Gastrocnemius medialis (tissue), 4 donors: ENCODE results near the gene EPB41. TPM values are rescaled to one million over a fixed set of nuclear protein-coding genes. Genes with fewer than 3 reads are reported as not detected.
"Not testable (repeated sequence)": the region's sequence is repeated elsewhere in the genome, so short reads cannot be mapped to it uniquely, and the experiment has no call there.

ENCODE experiments used
- ATAC-seq, 2 donors: fragments of 150-250 bp; one replicate each; pipeline ENCODE4 v1.9.1; 2016
- DNase-seq, 2 donors: peaks; one replicate each; pipeline ENCODE4 v3.0.0-alpha.2; 2019
- H3K27ac ChIP-seq, 4 donors: fragments of 200-600 bp; sonication (generic); 1 replicate in 1 of 4; 2 replicates in 3 of 4; pipeline ENCODE4 v1.5.1; 2016 to 2018; ENCODE audit warnings: mild to moderate bottlenecking in 2 of 4, moderate library complexity in 1 of 4
- H3K27me3 ChIP-seq, 3 donors: fragments of 200-600 bp; sonication (generic) in 2 of 3; 1 replicate in 1 of 3; 2 replicates in 2 of 3; pipeline versions ENCODE4 v1.5.1 to v1.6.0; 2016 to 2019; ENCODE audit warnings: mild to moderate bottlenecking in 1 of 3, moderate library complexity in 1 of 3
- H3K36me3 ChIP-seq, 2 donors: fragments of 200-600 bp; sonication (generic) in 1 of 2; one replicate each; pipeline ENCODE4 v1.5.1; 2017 to 2018
- H3K4me1 ChIP-seq, 2 donors: fragments of 200-600 bp; sonication (generic) in 1 of 2; one replicate each; pipeline ENCODE4 v1.5.1; 2016 to 2017; ENCODE audit warnings: mild to moderate bottlenecking in 2 of 2
- H3K4me3 ChIP-seq, 4 donors: fragments of 200-600 bp; sonication (generic) in 3 of 4; 1 replicate in 1 of 4; 2 replicates in 3 of 4; pipeline ENCODE4 v1.5.1; 2016 to 2019; ENCODE audit warnings: mild to moderate bottlenecking in 2 of 4
- H3K9me3 ChIP-seq, 3 donors: fragments of 200-600 bp; sonication (generic) in 2 of 3; 1 replicate in 1 of 3; 2 replicates in 2 of 3; pipeline ENCODE4 v1.5.1; 2016 to 2019
- POLR2A ChIP-seq, 2 donors: fragments of 450-650 bp; IDR thresholded peaks; one replicate each; pipeline ENCODE4 v1.6.1; 2017; ENCODE audit warnings: antibody characterized with exemption in 2 of 2, mild to moderate bottlenecking in 2 of 2, moderate library complexity in 2 of 2
- in situ Hi-C, 4 donors: fragments of 200-750 bp; cut with MboI; loops; one replicate each; pipeline versions ENCODE4 v1.15.0 to v1.8.0; 2017; ENCODE audit warnings: low sequenced_read_pairs in 4 of 4
- intact Hi-C: fragments of 100-400 bp; cut with DNase I; formaldehyde crosslinking; loops from one replicate; pipeline ENCODE4 v1.15.1; 2023; ENCODE audit warnings: low total_unique reads
- total RNA-seq, 4 donors: library from RNA; depleted of rRNA; stranded (reverse); fragments of >200 nt; gene quantifications; one replicate each; pipeline versions ENCODE4 v1.1.0 to v1.2.3, GENCODE V29; 2016
- TF ChIP-seq, protein P1 (sequence below), 5 experiments: fragments of 450-650 bp in 3 of 5; fragments of 200-600 bp in 2 of 5; sonication (generic) in 2 of 5; IDR thresholded peaks in 4 of 5; conservative IDR thresholded peaks in 1 of 5; 1 replicate in 4 of 5; 2 replicates in 1 of 5; pipeline ENCODE4 v1.5.1; 2016 to 2019; ENCODE audit warnings: antibody characterized with exemption in 5 of 5, mild to moderate bottlenecking in 3 of 5, moderate library complexity in 3 of 5

Gene EPB41
- total RNA-seq, 4 donors from 2014 or later: 19.5 to 28.6 (median 23.6) TPM

GRCh38 chr1:29082519-29082918 is 168.2 kb downstream of the EPB41 start:
- H3K4me1 ChIP-seq: no peaks in the 10 kb centered on the region
- in situ Hi-C loops: no loop called here
- no peak for DNase-seq
- intact Hi-C loops: no loop called here
- H3K27ac ChIP-seq: no peak overlapping the region
- H3K27me3 ChIP-seq: no peaks in the 10 kb centered on the region
- H3K4me3 ChIP-seq: no peak overlapping the region
- TF ChIP-seq, protein P1, sequence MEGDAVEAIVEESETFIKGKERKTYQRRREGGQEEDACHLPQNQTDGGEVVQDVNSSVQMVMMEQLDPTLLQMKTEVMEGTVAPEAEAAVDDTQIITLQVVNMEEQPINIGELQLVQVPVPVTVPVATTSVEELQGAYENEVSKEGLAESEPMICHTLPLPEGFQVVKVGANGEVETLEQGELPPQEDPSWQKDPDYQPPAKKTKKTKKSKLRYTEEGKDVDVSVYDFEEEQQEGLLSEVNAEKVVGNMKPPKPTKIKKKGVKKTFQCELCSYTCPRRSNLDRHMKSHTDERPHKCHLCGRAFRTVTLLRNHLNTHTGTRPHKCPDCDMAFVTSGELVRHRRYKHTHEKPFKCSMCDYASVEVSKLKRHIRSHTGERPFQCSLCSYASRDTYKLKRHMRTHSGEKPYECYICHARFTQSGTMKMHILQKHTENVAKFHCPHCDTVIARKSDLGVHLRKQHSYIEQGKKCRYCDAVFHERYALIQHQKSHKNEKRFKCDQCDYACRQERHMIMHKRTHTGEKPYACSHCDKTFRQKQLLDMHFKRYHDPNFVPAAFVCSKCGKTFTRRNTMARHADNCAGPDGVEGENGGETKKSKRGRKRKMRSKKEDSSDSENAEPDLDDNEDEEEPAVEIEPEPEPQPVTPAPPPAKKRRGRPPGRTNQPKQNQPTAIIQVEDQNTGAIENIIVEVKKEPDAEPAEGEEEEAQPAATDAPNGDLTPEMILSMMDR (IDR thresholded peaks at IDR 0.05 in 4 of 5, conservative IDR thresholded peaks at IDR 0.05 in 1 of 5): no peak
- TF ChIP-seq POLR2A (IDR thresholded peaks at IDR 0.05): no peak
- no peak for ATAC-seq
- no peaks in the 10 kb centered on the region for H3K36me3 ChIP-seq
- no peaks in the 10 kb centered on the region for H3K9me3 ChIP-seq

DNA sequence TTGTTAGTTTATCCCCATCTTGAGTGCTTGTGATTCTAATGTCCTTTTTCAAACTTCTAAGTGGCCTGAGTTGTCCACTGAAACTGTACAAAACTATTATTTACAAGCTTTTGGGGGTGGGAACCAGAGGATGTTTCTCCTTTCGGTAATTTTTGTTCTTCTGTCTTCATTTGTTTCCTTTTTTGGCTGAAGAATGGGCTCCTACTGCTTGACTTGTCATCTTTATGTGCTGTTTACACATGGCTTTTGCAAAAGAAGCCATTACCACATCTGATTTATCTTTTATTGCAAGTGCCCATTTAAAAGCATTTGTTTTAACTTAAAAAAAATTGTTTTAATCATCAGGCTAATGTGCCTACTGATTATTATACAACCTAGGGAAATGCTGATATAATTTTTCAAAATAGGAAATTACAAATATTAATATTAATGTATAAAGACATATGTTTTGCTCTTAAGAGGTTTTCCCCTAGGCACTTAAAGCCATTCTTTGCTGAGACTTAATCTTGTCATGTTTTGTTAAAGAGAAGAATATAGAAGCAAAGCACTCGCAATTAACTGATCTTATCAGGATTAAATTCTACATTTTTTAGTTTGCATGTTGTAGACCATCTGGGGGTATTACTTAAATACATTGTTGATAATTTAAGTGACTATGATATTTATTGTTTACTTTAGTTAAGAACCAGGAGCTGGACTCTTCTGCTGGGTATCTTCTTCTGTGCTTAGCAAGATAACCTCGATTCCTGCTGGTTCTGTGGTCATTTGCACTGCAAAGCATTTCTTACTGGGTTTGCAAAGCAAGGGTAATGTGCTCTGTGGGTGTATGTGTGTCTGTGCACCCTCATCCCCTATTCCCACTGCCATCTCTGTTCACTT is 169.2 kb downstream of the EPB41 start:
- Histone ChIP-seq H3K36me3 (no peaks in the 10 kb centered on the region), H3K4me3 (no peak overlapping the region), H3K27me3 (no peaks in the 10 kb centered on the region), H3K27ac (no peak overlapping the region), H3K4me1 (no peaks in the 10 kb centered on the region), H3K9me3 (no peaks in the 10 kb centered on the region)
- no peak for DNase-seq
- TF ChIP-seq, protein P1 (IDR thresholded peaks at IDR 0.05 in 4 of 5, conservative IDR thresholded peaks at IDR 0.05 in 1 of 5): no peak
- TF ChIP-seq POLR2A (IDR thresholded peaks at IDR 0.05): no peak
- in situ Hi-C loops: no loop called here
- intact Hi-C loops: no loop called here
- ATAC-seq: no peak

- in situ Hi-C loops: no loop called here
- Histone ChIP-seq H3K27ac (no peak overlapping the region), H3K4me3 (no peak overlapping the region), H3K9me3 (no peaks in the 10 kb centered on the region), H3K4me1 (no peaks in the 10 kb centered on the region), H3K36me3 (no peaks in the 10 kb centered on the region), H3K27me3 (no peaks in the 10 kb centered on the region)
- TF ChIP-seq POLR2A (IDR thresholded peaks at IDR 0.05): no peak
- TF ChIP-seq, protein P1 (IDR thresholded peaks at IDR 0.05 in 4 of 5, conservative IDR thresholded peaks at IDR 0.05 in 1 of 5): no peak
- intact Hi-C loops: no loop called here
- DNase-seq (no peak), ATAC-seq (no peak)
Observed at GRCh38 chr1:29084196-29084521, 169.8 kb downstream of the EPB41 start.

GRCh38 chr1:29090937-29091618 is 176.7 kb downstream of the EPB41 start:
- Histone ChIP-seq H3K27ac (no peak overlapping the region), H3K4me1 (no peaks in the 10 kb centered on the region), H3K4me3 (no peak overlapping the region), H3K27me3 (no peaks in the 10 kb centered on the region), H3K36me3 (no peaks in the 10 kb centered on the region), H3K9me3 (no peaks in the 10 kb centered on the region)
- no peak for DNase-seq
- TF ChIP-seq, protein P1 (IDR thresholded peaks at IDR 0.05 in 4 of 5, conservative IDR thresholded peaks at IDR 0.05 in 1 of 5): no peak
- no peak for TF ChIP-seq POLR2A (IDR thresholded peaks at IDR 0.05)
- intact Hi-C loops: no loop called here
- in situ Hi-C loops: no loop called here
- ATAC-seq: no peak

- H3K36me3 ChIP-seq, in situ Hi-C loops, H3K4me1 ChIP-seq, H3K4me3 ChIP-seq, DNase-seq, H3K27me3 ChIP-seq, H3K9me3 ChIP-seq, intact Hi-C loops, H3K27ac ChIP-seq, ATAC-seq: not testable (repeated sequence)
Observed at GRCh38 chr1:29092704-29093103, 178.3 kb downstream of the EPB41 start.
